GOT3 (cell line): Measurements from ENCODE around the gene SLC6A17.

Experiments
- DNase-seq: peaks from one replicate; lab custom pipeline; 2025; ENCODE audit warnings: mixed read lengths; lab: John Stamatoyannopoulos, UW

SLC6A17 gene

GRCh38 chr1:110135666-110136065, 14.6 kb upstream of the SLC6A17 start:
- DNase-seq, result no peak

- DNase-seq, result no peak
Observed at GRCh38 chr1:110136911-110137310, 13.4 kb upstream of the SLC6A17 start.

GRCh38 chr1:110138956-110139355, 11.3 kb upstream of the SLC6A17 start:
- DNase-seq, result no peak

GRCh38 chr1:110144366-110144765, 5.9 kb upstream of the SLC6A17 start:
- DNase-seq, result no peak

GRCh38 chr1:110148961-110149360, 1.3 kb upstream of the SLC6A17 start:
- no peak for DNase-seq

GRCh38 chr1:110151175-110151669, 928 bp downstream of the SLC6A17 start:
- DNase-seq, result no peak

- DNase-seq, result no peak
Observed at GRCh38 chr1:110152133-110152785, 2.0 kb downstream of the SLC6A17 start.

- DNase-seq, result no peak
Observed at GRCh38 chr1:110153407-110153950, 3.2 kb downstream of the SLC6A17 start.

- no peak for DNase-seq
Observed at GRCh38 chr1:110155878-110156522, 5.7 kb downstream of the SLC6A17 start.

- DNase-seq, result no peak
Observed at GRCh38 chr1:110158261-110158660, 8.0 kb downstream of the SLC6A17 start.

GRCh38 chr1:110159168-110159567, 8.9 kb downstream of the SLC6A17 start:
- no peak for DNase-seq

- no peak for DNase-seq
Observed at GRCh38 chr1:110160538-110161100, 10.3 kb downstream of the SLC6A17 start.

GRCh38 chr1:110161165-110161564, 10.9 kb downstream of the SLC6A17 start:
- DNase-seq, result no peak

- DNase-seq, result no peak
Observed at GRCh38 chr1:110161849-110162248, 11.6 kb downstream of the SLC6A17 start.

GRCh38 chr1:110163591-110163990, 13.3 kb downstream of the SLC6A17 start:
- DNase-seq, result no peak

GRCh38 chr1:110164725-110165350, 14.5 kb downstream of the SLC6A17 start:
- no peak for DNase-seq

- no peak for DNase-seq
Observed at GRCh38 chr1:110165761-110166231, 15.5 kb downstream of the SLC6A17 start.

GRCh38 chr1:110166861-110167260, 16.6 kb downstream of the SLC6A17 start:
- DNase-seq, result no peak

GRCh38 chr1:110170766-110171733, 20.8 kb downstream of the SLC6A17 start:
- no peak for DNase-seq

- DNase-seq, result no peak
Observed at GRCh38 chr1:110172001-110172400, 21.7 kb downstream of the SLC6A17 start.

- DNase-seq, result no peak
Observed at GRCh38 chr1:110173466-110174105, 23.3 kb downstream of the SLC6A17 start.
